GM21717 (cell line): ENCODE results near the gene PCGF2.

ENCODE experiments used
- ATAC-seq: cut with Tn5 transposase; IDR thresholded peaks from one replicate; pipeline ENCODE4 v1.9.1; 2021; ENCODE audit warnings: mild to moderate bottlenecking, moderate library complexity; ENCODE audit not compliant: unreplicated experiment

Gene PCGF2

DNA sequence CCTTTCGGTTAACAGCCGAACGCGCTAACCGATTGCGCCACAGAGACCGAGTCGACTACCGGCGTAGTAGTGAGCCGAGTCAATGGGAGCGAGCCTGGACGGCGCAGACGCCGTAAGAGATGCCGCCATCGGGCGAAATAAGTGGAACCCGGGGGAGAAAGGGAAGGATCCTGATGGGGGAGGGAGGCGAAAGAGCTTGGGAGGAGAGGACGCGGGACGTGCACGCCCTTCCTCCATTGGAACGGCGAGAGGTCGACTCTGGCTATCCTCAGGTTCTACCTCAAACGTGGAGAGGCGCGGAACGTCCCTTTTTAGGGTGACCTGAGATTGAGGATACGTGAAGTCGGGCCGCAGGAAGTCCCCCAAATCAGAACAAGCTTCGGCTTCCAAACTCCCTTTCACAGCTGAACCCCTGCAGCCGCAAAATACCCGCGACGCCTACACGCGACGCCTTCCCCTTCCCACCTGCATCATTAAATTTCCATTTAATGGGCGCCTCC, 3.7 kb upstream of the PCGF2 start:
- peak; percentile 35 for ATAC-seq

DNA sequence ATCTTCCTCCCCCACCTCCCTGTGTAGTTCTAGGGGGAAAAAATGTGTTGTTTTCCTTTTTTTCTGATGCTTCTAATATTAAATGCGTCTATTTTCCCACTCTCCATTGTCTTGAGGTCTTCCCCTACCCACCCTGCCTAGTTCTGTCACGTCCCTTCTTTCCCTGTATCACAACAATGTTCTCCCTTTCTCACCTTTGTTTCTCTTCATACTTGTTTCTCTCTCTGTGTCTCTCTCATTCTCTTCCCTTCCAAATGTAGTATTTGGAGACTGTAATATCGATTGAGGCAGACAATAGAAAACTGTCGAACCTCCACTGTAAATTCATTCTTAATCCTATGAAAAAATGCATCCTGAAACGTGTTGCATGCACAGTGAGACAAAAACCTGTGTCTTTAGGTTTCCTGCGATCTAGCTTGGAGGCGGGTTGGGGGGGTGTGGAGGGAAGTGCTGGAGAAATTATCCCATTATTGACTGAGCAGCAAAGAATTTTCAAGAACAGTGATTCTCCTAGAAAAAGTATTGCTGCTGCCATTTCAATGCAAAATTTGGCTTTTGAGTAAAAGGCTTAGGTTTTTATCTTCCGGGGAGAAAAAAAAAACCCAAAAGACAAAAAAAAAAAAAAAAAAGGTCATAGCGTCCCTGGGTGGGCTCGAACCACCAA, 3.1 kb upstream of the PCGF2 start:
- no peak for ATAC-seq

DNA sequence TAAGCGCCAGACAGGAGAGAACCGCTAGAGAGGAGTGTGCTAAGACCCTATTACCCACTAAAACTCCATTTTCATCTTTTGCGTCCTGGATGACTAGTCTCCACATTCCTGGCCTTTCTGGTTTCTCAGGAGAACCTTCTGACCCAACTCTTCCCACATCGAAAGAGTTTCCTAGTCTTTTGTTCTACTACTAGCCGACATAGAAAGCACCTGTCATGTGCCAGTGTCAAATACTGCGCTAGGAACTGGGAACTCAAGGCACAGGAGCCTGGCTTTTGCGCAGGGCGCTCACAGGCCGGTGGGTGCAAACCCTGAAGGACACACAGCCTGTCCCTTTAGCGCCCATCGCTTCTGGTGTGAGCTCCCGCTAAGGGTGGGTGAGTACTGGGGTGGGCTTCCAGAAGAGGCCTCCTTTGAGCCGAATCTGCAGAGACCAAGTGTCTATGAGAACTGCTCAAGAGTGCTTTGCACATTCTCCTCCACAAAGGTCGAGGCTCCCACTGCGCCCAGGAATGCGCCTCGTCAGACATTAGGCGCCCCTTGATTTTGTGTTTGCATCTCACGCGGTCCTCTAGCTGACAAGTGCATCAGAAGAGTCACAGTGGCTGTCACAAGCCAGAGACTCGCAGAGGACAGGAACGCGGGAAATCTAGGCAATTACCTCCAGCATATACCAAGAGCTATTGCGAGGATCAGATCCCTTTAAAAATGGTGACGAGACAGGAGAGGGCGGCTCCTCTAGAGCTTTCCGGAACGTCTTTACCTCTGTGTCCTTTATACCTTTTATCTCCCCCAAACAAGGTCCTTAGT, 2.4 kb upstream of the PCGF2 start:
- ATAC-seq = no peak

DNA sequence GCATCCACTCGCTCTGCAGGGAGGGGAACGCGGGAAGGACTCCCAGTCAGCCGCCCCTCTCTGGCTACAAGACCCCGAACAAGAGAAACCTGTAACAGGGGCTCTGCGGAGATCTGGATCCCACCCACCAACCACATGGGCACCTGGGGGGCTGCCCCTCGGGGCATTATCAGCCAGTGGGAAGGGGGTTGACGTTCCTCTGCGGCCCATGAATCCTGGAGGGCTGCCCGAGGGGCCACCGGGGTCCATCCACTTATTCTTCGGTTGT, 1.8 kb upstream of the PCGF2 start:
- ATAC-seq = no peak

DNA sequence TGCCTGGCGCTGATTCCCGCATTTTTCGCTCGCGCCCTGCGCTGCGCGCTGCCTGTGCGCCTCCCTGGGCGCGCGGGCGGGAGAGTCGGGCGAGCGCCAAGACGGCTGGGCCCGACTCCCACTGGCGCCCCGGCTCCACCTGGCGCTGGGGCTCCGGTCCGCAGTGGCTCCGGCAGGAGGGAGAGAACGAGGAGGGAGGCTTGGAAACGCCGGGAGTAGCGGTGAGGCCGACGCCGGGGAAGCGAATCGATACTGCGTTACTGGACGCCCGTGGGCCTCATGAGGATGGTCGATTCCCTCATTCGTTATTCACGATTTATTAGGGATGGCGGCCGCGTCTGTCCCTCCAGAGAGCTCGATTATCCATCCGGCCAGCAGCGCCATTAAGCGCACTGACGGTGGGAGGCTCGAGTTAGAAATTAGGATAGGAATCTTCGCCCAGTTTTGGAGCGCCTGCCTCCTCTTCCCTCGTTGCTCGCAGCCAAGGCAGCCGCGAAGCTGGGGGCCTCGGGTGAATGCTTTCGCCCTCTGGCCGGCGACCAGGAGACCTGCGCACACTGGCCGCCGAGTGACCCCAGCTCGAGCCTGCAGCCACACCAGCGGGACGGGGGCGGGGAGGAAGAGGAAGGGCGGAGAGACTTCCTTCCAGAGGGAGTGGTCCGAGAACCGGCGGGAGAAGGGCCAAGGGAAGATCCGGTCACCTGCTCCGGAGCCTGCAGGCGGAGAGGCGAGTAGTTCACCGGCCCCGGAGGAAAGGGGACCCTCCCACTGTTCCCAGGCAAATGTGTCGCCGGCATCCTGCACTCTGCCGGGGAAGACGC, 1.3 kb upstream of the PCGF2 start:
- no peak for ATAC-seq

DNA sequence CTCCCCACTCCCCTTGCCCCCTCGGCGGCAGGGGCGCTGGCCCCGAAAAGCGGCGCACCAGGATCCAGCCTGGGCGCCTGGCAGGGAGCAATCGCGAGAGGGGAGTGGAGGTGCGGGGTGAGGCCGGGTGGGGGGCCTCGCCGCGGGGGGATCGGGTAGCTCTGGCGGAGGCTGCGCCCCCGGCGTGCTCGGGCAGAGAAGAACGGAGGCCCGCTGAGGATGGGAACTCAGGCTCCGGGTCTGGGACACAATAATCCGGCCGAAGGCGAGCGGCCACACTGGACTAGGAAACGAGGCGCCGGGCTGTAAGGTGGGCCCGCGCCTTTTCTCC, 721 bp upstream of the PCGF2 start:
- ATAC-seq = no peak

DNA sequence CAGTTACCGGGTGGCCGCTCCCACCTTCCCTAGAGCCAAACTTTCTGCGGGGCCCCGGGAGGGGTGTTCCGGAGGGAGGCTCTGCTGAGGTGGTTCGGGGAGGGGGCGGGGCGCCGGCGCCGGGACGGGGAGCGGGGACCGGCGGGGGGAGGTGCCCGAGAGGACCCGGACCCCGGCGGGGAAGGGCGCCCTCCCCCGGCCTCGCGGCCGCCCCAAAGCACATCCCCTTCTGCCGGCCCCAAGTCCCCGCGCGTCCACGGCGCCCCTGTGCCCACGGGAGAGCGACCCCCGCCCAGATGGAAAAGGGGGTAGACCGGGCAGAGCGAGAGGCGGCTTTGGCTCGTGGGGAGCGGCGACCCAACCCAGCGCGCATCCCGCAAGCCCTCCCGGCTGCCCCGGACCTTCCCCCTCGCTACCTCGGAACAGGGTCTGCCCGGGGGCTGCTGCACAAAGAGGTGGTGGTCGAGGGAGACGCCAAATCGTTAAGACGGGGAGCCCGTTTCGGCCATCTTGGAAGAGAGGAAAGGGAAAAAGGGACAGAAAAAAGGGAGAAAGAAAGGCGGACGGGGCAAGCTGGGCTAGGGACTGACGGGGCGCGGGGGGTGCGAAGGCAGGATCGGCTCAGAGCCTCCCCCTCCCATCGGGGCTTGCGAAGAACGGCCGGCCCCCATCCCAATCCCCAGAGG, 530 bp downstream of the PCGF2 start:
- ATAC-seq = no peak

DNA sequence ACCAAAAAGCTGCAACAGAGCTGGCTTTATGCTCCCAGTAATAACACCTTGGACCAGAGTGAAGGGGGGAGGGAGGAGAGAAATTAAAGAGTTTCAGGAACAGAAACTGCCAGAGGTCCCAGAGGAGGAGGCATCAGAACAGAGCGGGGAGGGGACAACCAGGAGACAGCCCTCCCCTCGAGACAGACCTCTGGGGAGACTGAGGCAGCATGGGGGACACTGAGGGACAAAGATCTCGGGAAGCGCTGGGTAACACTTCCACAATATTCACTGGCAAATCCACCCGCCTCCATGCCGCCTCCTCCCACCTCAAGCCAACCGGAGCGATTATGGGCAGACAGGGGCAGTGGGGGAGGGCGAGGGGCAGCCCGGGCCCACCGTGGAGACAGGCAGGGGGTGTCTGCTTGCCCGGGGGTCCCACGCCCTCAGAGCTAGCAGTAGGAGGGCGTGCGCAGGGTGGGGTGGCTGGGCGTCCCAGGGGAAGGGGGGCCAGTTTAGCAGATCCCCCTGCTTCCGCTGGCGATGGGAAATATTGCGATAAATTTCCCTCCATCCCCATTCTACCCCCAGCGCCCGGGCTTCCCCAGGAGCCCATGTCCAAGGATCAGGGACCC, 1.2 kb downstream of the PCGF2 start:
- no peak for ATAC-seq

GRCh38 chr17:38746004-38746848, 1.9 kb downstream of the PCGF2 start:
- ATAC-seq = no peak

GRCh38 chr17:38745545-38745944, 2.6 kb downstream of the PCGF2 start:
- ATAC-seq = no peak

GRCh38 chr17:38743556-38744171, 4.5 kb downstream of the PCGF2 start:
- no peak for ATAC-seq

GRCh38 chr17:38742411-38743308, 5.5 kb downstream of the PCGF2 start:
- ATAC-seq = no peak

- no peak for ATAC-seq
Observed at GRCh38 chr17:38741921-38742410, 6.2 kb downstream of the PCGF2 start.

DNA sequence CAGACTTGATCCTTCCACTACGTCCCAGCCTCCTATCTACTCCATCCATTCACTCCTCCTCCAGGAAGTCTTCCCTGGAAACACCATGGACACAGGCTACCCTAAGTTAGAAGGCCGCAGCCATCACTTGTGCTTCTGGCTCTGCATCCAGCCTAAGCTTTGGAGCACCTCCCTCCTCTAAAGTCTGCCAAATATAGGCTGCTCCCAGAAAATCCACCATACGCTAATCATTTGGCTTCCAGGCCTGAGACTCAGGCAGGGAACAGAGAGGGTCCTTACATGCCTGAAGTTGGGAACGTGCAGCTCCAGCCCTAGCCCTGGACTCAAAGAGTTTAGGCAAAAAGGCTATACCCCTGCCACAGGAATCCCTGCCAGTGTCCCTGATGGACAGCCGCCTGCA, 6.7 kb downstream of the PCGF2 start:
- ATAC-seq = no peak

DNA sequence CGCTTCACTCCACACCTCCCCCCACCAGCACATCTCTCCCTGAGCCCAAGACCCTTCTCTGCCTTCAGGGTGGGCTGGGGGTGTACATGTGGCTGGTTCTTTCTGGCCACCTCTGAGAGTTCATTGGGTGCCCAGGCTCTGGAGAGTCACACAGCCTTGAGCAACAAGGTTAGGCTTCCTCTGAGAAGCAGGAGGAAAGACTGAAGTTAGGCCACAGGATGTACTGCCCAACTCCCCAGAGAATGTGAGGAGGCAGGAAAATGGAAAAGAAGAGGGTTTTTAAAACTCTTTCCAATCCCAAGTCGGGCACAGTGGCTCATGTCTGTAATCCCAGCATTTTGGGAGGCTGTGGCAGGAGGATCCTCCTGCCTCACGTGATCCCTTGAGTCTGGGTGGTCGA, 7.3 kb downstream of the PCGF2 start:
- no peak for ATAC-seq

DNA sequence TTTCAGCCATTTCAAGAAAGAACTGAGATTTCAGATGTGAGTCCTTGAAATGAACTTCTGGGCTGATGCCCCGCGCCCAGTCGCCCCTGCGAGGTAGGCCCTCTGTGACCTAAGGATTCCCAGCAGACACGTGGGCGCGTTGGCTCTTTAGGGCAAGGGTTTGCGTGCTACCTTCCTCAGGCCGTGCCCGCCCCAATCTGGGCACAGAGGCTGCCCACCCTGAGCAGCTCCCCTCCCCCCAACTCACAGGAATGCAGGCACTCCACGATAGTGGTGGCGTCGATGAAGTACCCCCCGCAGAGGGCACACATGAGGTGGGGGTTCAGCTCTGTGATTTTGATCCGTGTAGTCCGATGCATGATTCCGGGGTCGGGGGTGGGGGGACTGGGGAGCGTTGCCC, 8.1 kb downstream of the PCGF2 start:
- no peak for ATAC-seq

DNA sequence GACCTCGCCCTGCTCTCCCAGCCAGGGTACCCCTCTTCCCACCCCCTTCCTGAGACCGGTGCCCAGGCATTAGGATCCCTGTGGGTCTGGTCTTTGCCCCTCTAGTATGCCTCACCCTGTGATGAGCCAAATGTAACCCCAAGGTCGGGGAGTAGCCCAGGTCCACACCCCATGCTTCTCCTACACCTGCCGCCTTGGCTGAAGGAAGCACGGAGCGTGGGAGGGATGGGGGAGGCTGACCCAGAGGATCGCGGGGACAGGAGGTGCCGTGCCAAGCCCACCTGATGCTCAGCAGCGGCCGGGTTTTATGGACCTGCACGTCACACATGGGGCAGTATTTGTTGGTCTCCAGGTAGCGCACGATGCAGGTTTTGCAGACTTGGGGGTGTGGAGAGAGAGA, 8.8 kb downstream of the PCGF2 start:
- ATAC-seq = no peak

- ATAC-seq = no peak
Observed at GRCh38 chr17:38738686-38739085, 9.4 kb downstream of the PCGF2 start.
